GM12878 (cell line): Measurements from ENCODE around the gene PLK5. TPM values are rescaled to one million over a fixed set of nuclear protein-coding genes. Genes with fewer than 3 reads are reported as not detected.
A peak's percentile ranks its signal among the peaks of the same experiment; 100 is the strongest.

ENCODE experiments used
- ATAC-seq: fragments of 200-7000 bp; cut with Tn5 transposase; 3 replicates; pipeline ENCODE4 v1.9.1; 2020; ENCODE audit warnings: mild to moderate bottlenecking, moderate library complexity
- BruUV-seq: library from RNA; stranded (reverse); fragments of 400-500 nt; replicated peaks from 2 replicates; lab custom pipeline; 2021; lab: Mats Ljungman, UMichigan
- CTCF ChIA-PET: fragments of 300-600 bp; sonication (Branson Sonifier 250); formaldehyde crosslinking; extraction: SDS; loops from one replicate; lab custom pipeline; 2021; ENCODE audit warnings: inconsistent platforms; lab: Yijun Ruan, JAX
- POLR2A ChIA-PET: fragments of 350-600 bp; formaldehyde crosslinking; extraction: SDS; loops from one replicate; lab custom pipeline; 2021; ENCODE audit warnings: inconsistent platforms; lab: Charles Lee
- RAD21 ChIA-PET: fragments of 300-600 bp; sonication (Branson Sonifier 250); formaldehyde crosslinking; loops from one replicate; lab custom pipeline; 2023; ENCODE audit warnings: antibody characterized with exemption; ENCODE audit not compliant: unreplicated experiment; lab: Charles Lee
- SMC1A ChIA-PET: fragments of 300-600 bp; sonication (Branson Sonifier 250); formaldehyde crosslinking; loops from one replicate; lab custom pipeline; 2023; ENCODE audit not compliant: unreplicated experiment, uncharacterized antibody; lab: Charles Lee
- DNase-seq: peaks from one replicate; pipeline ENCODE4 v3.0.0-alpha.2; 2011; ENCODE audit warnings: low read depth, low spot score
- FAIRE-seq: peaks from 3 replicates; lab custom pipeline; 2011; peaks lifted over from hg19 to GRCh38; lab: Jason Lieb, UNC
- H2AFZ ChIP-seq: 2 replicates; pipeline ENCODE4 v1.6.0; 2011; ENCODE audit warnings: low read depth, low read length, control low read depth; ENCODE audit not compliant: control insufficient read depth
- H3K27ac ChIP-seq: 2 replicates; pipeline ENCODE4 v1.5.1; 2011; ENCODE audit warnings: control low read depth; ENCODE audit not compliant: control insufficient read depth, insufficient read depth
- H3K27me3 ChIP-seq, 2 experiments: replicated peaks in 1 of 2; 2 replicates each; pipeline versions ENCODE4 v1.6.0 to v1.6.1; 2011; ENCODE audit warnings: low read length in 1 of 2; ENCODE audit not compliant: control insufficient read depth in 2 of 2, insufficient read depth in 2 of 2
- H3K36me3 ChIP-seq, 2 experiments: 2 replicates each; pipeline ENCODE4 v1.5.1; 2011; ENCODE audit warnings: low read length in 1 of 2; ENCODE audit not compliant: control insufficient read depth in 2 of 2, insufficient read depth in 2 of 2
- H3K4me1 ChIP-seq: 2 replicates; pipeline ENCODE4 v1.6.1; 2011; ENCODE audit warnings: mild to moderate bottlenecking, low read length, moderate library complexity, mixed read lengths; ENCODE audit not compliant: control insufficient read depth, insufficient read depth
- H3K4me2 ChIP-seq: 2 replicates; pipeline ENCODE4 v1.6.0; 2011; ENCODE audit warnings: control low read depth; ENCODE audit not compliant: control insufficient read depth, insufficient read depth
- H3K4me3 ChIP-seq: fragments of 200-600 bp; sonication (generic); 2 replicates; pipeline ENCODE4 v1.5.1; 2016
- H3K79me2 ChIP-seq: 2 replicates; pipeline ENCODE4 v1.6.0; 2011; ENCODE audit warnings: low read length; ENCODE audit not compliant: control insufficient read depth, insufficient read depth
- H3K9ac ChIP-seq: 2 replicates; pipeline ENCODE4 v1.8.0; 2011; ENCODE audit warnings: low read length, control low read depth, mixed read lengths; ENCODE audit not compliant: control insufficient read depth, insufficient read depth
- H3K9me3 ChIP-seq: replicated peaks from 3 replicates; pipeline ENCODE4 v1.5.1; 2011; ENCODE audit warnings: mild to moderate bottlenecking, low read length; ENCODE audit not compliant: control insufficient read depth, insufficient read depth
- H4K20me1 ChIP-seq: 2 replicates; pipeline ENCODE4 v1.6.0; 2011; ENCODE audit not compliant: control insufficient read depth, insufficient read depth
- ATF2 ChIP-seq: IDR thresholded peaks from 2 replicates; pipeline ENCODE4 v1.6.1; 2012; ENCODE audit warnings: low read length, inconsistent platforms
- BHLHE40 ChIP-seq, 2 experiments: fragments of 450-650 bp in 1 of 2; IDR thresholded peaks; 2 replicates each; pipeline ENCODE4 v1.6.1; 2011 to 2017; ENCODE audit warnings: low read depth in 2 of 2, borderline replicate concordance in 1 of 2, improper control_type of control experiment in 1 of 2, low read length in 1 of 2, mild to moderate bottlenecking in 1 of 2
- CBX3 ChIP-seq: fragments of 200-600 bp; sonication (generic); IDR thresholded peaks from 2 replicates; pipeline ENCODE4 v1.6.1; 2016; ENCODE audit warnings: low read depth, borderline replicate concordance
- CHD1 ChIP-seq: IDR thresholded peaks from 2 replicates; pipeline ENCODE4 v1.6.1; 2012; ENCODE audit warnings: low read depth, low read length, improper control_type of control experiment
- CTCF ChIP-seq, 3 experiments: IDR thresholded peaks in 2 of 3; conservative IDR thresholded peaks in 1 of 3; 2 replicates each; pipeline ENCODE4 v1.5.1; 2011; ENCODE audit warnings: low read depth in 3 of 3, low read length in 3 of 3, mild to moderate bottlenecking in 3 of 3, control low read depth in 2 of 3, moderate library complexity in 2 of 3, inconsistent platforms in 1 of 3, mixed read lengths in 1 of 3; ENCODE audit not compliant: control insufficient read depth in 2 of 3, insufficient read depth in 1 of 3; ENCODE audit errors: extremely low read depth in 1 of 3
- FOS ChIP-seq: IDR thresholded peaks from 3 replicates; pipeline ENCODE4 v1.6.1; 2011; ENCODE audit warnings: borderline replicate concordance; ENCODE audit not compliant: insufficient read length; ENCODE audit errors: extremely low read depth
- HDGF ChIP-seq: fragments of 450-650 bp; IDR thresholded peaks from 2 replicates; pipeline ENCODE4 v1.6.1; 2016; ENCODE audit warnings: antibody characterized with exemption
- IRF5 ChIP-seq: fragments of 450-650 bp; IDR thresholded peaks from 2 replicates; pipeline ENCODE4 v1.6.1; 2017; ENCODE audit warnings: borderline replicate concordance
- NR2F1 ChIP-seq: fragments of 450-650 bp; conservative IDR thresholded peaks from 2 replicates; pipeline ENCODE4 v1.6.1; 2017; ENCODE audit warnings: mild to moderate bottlenecking
- RAD21 ChIP-seq: IDR thresholded peaks from 2 replicates; pipeline ENCODE4 v1.6.1; 2011; ENCODE audit warnings: mild to moderate bottlenecking, low read depth, low read length, moderate library complexity; ENCODE audit not compliant: insufficient read depth
- SMARCA5 ChIP-seq: fragments of 450-650 bp; IDR thresholded peaks from 2 replicates; pipeline ENCODE4 v1.6.1; 2017; ENCODE audit warnings: mild to moderate bottlenecking
- SP1 ChIP-seq: IDR thresholded peaks from one replicate; pipeline ENCODE4 v1.6.1; 2011; ENCODE audit warnings: low read depth, low read length
- SPI1 ChIP-seq: IDR thresholded peaks from 2 replicates; pipeline ENCODE4 v1.6.1; 2011; ENCODE audit warnings: low read depth, mild to moderate bottlenecking, low read length, moderate library complexity, borderline replicate concordance; ENCODE audit not compliant: insufficient read depth
- TAF1 ChIP-seq: IDR thresholded peaks from 2 replicates; pipeline ENCODE4 v1.6.1; 2011; ENCODE audit warnings: mild to moderate bottlenecking, low read depth, low read length, borderline replicate concordance
- TBL1XR1 ChIP-seq: IDR thresholded peaks from 2 replicates; pipeline ENCODE4 v1.6.1; 2012; ENCODE audit warnings: low read depth, low read length, improper control_type of control experiment
- ZNF622 ChIP-seq: fragments of 450-650 bp; IDR thresholded peaks from 2 replicates; pipeline ENCODE4 v1.6.1; 2017; ENCODE audit warnings: mild to moderate bottlenecking, inconsistent platforms
- WGBS: methylation state at CpG from one replicate; pipeline ENCODE4 v1.1.6; 2016; ENCODE audit warnings: low lambda C conversion rate; ENCODE audit not compliant: insufficient replicate concordance, insufficient coverage; ENCODE audit errors: missing lambda C conversion rate; 5-methylcytosine and 5-hydroxymethylcytosine counted together
- in situ Hi-C: fragments of 300-500 bp; cut with MboI; formaldehyde crosslinking; loops from 9 replicates; pipeline ENCODE4 v1.14.3; 2018; ENCODE audit warnings: mixed read lengths
- intact Hi-C: fragments of 100-400 bp; cut with micrococcal nuclease; formaldehyde crosslinking; loops from one replicate; pipeline ENCODE4 v1.14.2; 2022; ENCODE audit not compliant: unreplicated experiment
- polyA plus RNA-seq, 11 experiments: library from polyadenylated mRNA; depleted of rRNA in 4 of 11; unstranded in 6 of 11; stranded (reverse) in 5 of 11; fragments of >200 nt; fragmentation: Nextera tagmentation in 4 of 11; fragmentation: Illumina TruSeq in 1 of 11; extraction: Ambion mirVana in 4 of 11; extraction: Trizol in 1 of 11; gene quantifications; 1 replicate in 1 of 11; 2 replicates in 10 of 11; pipeline versions ENCODE4 v1.2.1 to v1.2.3, GENCODE V29; 2011 to 2016; ENCODE audit warnings: inconsistent platforms in 2 of 11, missing spikeins in 2 of 11, low read depth in 1 of 11
- total RNA-seq, 4 experiments: library from RNA; depleted of rRNA in 3 of 4; stranded (reverse); fragments of >200 nt in 3 of 4; fragmentation: Illumina TruSeq in 1 of 4; extraction: Trizol in 1 of 4; gene quantifications; 2 replicates each; pipeline versions ENCODE4 v1.2.1 to v1.2.3, GENCODE V29; 2013 to 2021
- TF ChIP-seq, protein P1 (sequence below): fragments of 450-650 bp; IDR thresholded peaks from 2 replicates; pipeline ENCODE4 v1.6.1; 2017; ENCODE audit warnings: low read depth, mild to moderate bottlenecking, moderate library complexity

Gene PLK5
- total and polyA plus RNA-seq, 10 of the 15 experiments (the other 5 are each of a cell fraction or from before 2014, with no cell fraction given), result 0.13 TPM; not detected in 9

- FAIRE-seq (no peak), ATAC-seq (peak; percentile 87), DNase-seq (no peak)
- intact Hi-C loops, result no loop called here
- Histone ChIP-seq H4K20me1 (no peaks in the 10 kb centered on the region), H3K36me3 (no peaks in the 10 kb centered on the region), H3K79me2 (no peaks in the 10 kb centered on the region), H3K9me3 (no peaks in the 10 kb centered on the region; the same call in 2 of the 3 replicates), H3K27me3 (no peaks in the 10 kb centered on the region; a peak in 1 of 4 replicates), H3K4me1 (no peaks in the 10 kb centered on the region), H2AFZ (peak within 1 kb of the TSS; percentile 45), H3K9ac (peak within 1 kb of the TSS; percentile 47; the same call in 1 of the 2 replicates), H3K27ac (no peak within 1 kb of the TSS), H3K4me2 (peak within 1 kb of the TSS; percentile 77), H3K4me3 (peak within 1 kb of the TSS; percentile 61)
- ChIA-PET SMC1A (no interaction called here), RAD21 (no interaction called here), CTCF (no interaction called here), POLR2A (no interaction called here)
- 3% methylated on average over 52 of the region's 78 CpGs for WGBS
- no TSS peak for BruUV-seq
- in situ Hi-C loops, result no loop called here
- TF ChIP-seq CBX3, result no peak
- TF ChIP-seq BHLHE40 (IDR thresholded peaks at IDR 0.05; ENCODE audit: borderline replicate concordance in 1 of 2, low read depth in 2 of 2, low read length in 1 of 2), result peak in 1 of 2 experiments; percentile 25; a peak in 1 of 4 replicates
- TF ChIP-seq ZNF622, result no peak
- no peak for TF ChIP-seq IRF5
- TF ChIP-seq, protein P1, sequence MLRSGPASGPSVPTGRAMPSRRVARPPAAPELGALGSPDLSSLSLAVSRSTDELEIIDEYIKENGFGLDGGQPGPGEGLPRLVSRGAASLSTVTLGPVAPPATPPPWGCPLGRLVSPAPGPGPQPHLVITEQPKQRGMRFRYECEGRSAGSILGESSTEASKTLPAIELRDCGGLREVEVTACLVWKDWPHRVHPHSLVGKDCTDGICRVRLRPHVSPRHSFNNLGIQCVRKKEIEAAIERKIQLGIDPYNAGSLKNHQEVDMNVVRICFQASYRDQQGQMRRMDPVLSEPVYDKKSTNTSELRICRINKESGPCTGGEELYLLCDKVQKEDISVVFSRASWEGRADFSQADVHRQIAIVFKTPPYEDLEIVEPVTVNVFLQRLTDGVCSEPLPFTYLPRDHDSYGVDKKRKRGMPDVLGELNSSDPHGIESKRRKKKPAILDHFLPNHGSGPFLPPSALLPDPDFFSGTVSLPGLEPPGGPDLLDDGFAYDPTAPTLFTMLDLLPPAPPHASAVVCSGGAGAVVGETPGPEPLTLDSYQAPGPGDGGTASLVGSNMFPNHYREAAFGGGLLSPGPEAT, result no peak
- TF ChIP-seq CTCF (IDR thresholded peaks at IDR 0.05 in 2 of 3, conservative IDR thresholded peaks at IDR 0.05 in 1 of 3; ENCODE audit: control insufficient read depth in 2 of 3, extremely low read depth in 1 of 3, insufficient read depth in 1 of 3, low read depth in 3 of 3, low read length in 3 of 3), result peak in 1 of 3 experiments; percentile 14; a peak in 2 of 6 replicates
- no peak for TF ChIP-seq HDGF
- TF ChIP-seq CHD1, result no peak
- no peak for TF ChIP-seq TAF1
- TF ChIP-seq TBL1XR1, result no peak
- TF ChIP-seq SP1, result no peak
- no peak for TF ChIP-seq ATF2
- no peak for TF ChIP-seq FOS
- TF ChIP-seq NR2F1, result peak; percentile 81
- 0 out of 2 replicates have a peak, but pooled peaks have one; percentile 24 for TF ChIP-seq RAD21
- no peak for TF ChIP-seq SPI1
- TF ChIP-seq SMARCA5, result no peak
Measured at GRCh38 chr19:1512671-1513498, 11.0 kb upstream of the PLK5 start, which contains the start of gene ADAMTSL5. Gene ADAMTSL5 (minus strand): TSS chr19:1513019. CDS start chr19:1510943, 2,076 bp downstream.
